ENCODE results near the gene ADCY10.

DNA sequence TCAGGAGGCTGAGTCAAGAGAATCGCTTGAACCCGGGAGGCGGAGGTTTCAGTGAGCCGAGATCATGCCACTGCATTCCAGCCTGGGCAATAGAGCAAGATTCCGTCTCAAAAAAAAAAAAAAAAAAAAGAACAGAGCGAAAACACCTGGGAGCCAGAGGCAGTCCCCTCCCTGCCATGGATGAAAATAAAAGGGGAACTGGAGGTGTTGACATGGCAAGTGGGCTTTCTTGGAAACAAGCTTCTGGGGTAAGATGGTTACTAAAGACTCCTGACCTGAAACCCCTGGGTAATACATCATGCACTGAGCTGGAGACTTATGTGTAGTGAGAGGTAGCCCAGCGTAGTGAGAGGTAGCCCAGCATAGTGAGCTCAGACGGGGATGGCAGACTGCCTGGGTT lies 31.6 kb downstream of the ADCY10 start:
- TF ChIP-seq POLR2A (IDR thresholded peaks at IDR 0.05; ENCODE audit: low read depth, low read length) (no peak), TAF1 (IDR thresholded peaks at IDR 0.05; ENCODE audit: borderline replicate concordance, low read depth, low read length) (no peak)
